T-helper 2 cell (primary cell): ENCODE data around the gene FTL.

Source experiments
- DNase-seq, 5 experiments: peaks; one replicate each; pipeline versions ENCODE4 v3.0.0 to v3.0.0-alpha.2; 2012 to 2022

FTL gene

DNA sequence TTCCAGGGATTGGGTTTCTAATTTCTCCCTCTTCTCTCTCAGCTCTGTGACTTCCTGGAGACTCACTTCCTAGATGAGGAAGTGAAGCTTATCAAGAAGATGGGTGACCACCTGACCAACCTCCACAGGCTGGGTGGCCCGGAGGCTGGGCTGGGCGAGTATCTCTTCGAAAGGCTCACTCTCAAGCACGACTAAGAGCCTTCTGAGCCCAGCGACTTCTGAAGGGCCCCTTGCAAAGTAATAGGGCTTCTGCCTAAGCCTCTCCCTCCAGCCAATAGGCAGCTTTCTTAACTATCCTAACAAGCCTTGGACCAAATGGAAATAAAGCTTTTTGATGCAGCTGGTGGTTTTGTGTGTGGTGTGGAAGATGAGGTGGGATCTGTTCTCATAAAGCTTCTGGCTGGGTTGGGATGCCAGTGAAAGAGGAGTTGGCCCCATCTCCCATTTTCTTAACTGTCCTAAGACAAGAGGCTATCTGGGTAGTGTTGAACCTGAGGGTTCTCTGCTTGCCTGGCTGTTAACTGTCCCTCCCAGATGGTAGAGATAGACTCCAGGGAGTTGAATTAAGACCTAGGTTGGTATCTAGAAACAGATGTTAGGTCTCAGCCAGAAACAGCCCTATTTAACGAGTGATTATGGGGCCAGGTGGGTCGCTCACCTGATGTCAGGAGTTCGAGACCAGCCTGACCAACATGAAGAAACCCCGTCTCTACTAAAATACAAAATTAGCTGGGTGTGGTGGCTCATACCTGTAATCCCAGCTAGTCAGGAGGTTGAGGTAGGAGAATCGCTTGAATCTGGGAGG is 1.6 kb downstream of the FTL start:
- DNase-seq: no peak

DNA sequence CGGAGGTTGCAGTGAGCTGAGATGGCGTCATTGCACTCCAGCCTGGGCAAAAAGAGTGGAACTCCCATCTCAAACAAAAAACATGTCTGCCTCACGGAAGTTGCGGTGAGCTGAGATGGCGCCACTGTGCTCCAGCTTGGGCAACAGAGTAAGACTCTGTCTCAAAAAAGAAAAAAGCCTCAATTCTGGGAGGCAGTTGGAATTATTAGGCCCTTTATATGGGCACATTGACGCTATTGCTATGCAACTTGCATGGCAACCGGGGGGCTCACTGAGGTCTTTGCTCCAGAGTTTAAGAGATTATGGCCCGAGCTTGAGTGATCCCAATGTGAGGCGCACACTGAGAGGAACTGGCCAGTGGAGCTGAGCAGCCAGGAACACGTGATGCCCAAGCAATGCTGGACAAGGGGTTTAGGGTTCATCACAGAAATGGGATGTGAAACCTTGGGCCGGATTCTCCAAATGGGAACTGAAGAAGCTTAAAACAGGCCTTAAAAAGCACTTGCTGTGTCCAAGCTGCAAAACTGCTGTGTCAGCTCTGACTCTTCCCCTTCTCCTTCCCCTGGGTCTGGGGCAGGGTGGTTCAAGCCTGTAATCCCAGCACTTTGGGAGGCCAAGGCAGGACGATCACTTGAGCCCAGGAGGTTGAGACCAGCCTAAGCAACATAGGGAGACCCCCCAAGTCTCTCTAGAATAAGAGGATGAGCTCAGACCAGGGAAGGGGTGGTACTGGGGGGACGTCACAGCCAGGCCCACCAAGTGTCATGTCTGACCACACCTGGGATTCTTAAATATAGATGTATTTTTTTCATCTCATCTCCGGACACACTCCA is 2.5 kb downstream of the FTL start:
- DNase-seq: no peak

DNA sequence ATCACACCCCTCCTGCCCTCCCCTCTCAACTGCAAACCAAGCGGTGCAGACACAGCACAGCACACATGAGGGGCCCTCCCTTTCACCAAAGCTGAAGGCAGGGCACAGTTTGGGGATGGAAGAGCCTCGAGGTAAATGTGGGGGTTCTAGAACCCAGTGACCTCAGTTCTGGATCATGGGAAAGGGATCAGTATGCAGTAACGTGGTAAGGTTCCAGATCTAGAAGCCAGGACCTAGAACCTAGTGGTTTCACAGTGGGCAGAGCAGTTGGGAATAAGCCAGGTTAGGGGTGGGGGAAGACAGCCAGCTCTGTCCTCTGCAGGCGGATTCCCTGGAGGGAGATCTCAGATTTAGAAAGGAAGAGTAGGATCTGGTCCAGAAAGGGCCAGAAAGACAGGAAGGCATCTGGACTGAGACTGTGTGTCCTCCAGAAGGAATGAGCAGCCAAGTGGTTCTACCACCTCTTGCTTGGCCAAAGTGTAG is 3.1 kb downstream of the FTL start:
- no peak for DNase-seq

DNA sequence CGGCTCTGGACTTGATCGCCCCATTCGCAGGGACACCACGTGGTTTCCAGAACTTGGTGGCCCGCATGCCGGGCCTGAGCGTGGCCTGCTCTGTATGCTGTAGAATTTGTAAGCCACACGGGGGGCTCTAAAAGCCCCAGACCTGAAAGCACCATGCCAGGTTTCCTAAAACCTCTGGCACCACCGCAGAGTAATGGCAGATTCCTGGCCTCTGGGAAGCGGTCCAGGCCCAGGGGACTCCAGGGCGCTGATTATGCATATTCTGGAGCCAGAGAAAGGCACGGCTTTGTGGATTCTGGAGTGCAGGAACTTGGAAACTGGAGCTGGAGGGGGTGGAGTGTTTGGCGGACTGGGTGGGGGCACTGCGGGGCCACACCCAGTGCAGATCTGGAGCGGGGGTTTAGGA is 3.7 kb downstream of the FTL start:
- no peak for DNase-seq

DNA sequence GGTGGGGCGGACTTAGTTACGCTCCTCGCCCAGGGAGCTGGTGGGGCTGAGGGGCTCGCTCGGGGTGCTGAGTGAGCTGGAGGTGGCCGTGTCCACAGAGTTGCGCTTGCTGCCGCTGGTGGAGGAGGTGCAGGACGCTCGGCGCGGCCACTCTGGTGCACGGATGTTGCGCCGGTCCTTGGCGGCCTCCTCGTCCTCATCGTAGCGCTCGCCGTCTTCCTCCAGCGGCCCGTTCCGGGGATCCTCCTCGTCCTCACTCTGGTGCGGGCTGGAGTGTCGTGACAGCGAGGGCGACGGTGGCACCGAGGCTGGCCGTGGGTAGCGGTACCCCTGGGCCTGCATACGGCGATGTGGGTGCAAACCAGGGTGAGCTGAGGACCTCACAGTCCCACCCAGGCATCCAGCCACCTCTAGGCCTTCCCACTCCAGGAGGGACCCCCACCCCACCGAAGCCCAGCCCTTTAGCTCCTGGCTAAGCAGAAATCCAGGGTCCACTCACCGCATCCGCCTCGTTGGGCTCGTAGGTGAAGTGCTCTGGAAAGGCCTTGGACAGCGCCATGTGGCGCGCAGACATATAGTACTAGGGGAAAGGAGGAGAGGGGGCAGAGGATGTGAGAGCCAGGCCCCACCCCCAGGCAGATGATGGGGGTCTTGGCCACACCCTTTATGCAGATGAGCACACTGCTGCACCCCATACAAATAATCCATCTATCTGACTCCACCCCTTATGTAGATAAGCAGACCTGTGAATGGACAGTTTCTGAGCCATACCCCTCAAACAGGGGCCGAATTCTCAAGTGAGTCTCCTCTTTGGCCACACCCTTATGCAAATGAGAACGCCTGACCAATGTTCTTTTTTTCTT is 4.4 kb downstream of the FTL start:
- DNase-seq: no peak

DNA sequence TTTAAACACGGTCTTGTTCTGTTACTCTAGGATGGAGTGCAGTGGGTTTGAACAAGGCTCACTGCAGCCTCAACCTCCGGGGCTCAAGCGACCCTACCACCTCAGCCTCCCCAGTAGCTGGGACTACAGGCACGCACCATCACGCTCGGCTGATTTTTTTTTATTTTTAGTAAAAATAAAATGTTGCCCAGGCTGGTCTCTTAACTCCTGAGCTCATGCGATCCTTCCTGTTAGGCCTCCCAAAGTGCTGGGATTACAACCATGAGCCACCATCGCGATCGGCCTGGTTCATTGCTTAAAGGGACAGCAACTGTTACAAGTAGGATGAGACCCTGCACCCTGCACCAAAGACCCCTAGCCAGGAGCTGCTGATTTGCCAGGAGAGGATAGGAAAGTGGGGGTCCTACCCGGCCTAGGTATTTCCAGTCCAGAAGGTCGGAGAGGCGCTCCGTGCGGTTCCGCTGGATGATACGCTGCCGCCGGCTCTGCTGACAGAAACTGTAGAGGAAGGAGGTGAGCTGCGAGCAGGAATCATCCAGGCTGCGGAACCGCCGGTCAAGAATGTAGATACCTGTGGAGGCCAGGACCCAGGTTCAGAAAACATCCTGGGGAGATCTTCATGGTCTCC is 5.1 kb downstream of the FTL start:
- no peak for DNase-seq

DNA sequence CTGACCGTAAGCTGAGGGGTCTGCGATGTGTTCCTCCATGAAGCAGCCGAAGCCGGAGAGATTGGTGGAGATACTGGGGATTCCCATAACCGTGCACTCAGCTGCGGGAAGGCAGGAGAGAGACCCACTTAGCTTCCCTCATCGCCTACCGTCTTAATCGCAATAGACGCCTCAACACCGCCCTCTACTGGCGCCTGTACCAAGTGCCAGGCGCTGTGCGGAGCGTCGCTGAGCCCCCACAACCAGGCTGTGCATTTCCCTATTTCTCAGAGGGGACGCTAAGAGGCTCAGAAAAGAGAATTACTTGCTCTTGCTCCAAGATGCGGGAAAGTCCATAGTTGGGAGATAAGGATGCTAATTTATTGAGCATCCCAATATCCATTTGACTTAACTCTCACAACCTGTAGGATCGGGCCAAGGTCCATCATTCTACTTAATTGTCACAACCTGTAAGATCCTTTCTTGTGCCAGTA is 5.8 kb downstream of the FTL start:
- peak; percentile 55 to 75 (median 73) for DNase-seq

DNA sequence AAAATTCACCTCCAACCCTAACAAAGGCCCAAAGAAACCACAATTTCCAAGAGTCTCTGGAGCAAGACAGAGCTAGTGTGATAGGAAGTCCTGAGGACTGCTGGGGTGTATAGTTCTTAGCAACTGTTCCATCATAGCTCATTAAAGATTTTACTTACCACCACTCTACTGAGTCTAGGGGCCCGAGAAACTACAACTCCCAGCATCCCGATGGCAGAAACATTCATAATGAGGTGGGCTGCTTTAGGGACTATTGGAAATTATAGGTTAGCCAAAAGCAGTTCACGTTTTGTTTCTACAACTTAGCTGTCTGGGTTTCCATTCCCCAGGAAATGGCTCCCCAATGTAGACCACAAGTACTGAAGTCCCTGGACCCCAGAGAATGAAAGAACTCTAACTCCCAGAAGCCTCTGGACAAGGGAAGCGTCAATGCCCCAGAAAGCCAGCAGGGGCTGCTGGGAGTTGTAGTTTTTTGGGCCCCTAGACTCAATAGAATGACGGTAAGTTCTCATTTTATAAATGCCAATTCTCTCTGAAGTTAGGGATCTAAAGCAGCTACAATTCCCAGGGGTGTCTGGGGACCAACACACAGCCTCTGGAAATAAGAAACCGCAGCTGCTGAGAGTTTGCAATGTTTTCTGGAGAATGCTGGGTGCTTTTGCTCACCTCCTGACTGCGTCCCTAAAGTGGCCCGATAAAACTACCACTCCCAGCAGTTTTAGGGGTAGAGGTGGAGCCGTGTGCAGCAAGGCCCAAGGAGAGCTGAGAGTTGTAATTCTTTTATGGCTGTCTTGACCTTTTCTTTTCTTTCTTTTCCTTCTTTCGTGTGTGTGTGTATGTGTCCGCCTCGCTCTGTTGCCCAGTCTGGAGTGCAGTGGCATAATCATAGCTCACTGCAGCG is 11.1 kb downstream of the FTL start:
- peak in 2 of 5 experiments; percentile 31 to 50 for DNase-seq

DNA sequence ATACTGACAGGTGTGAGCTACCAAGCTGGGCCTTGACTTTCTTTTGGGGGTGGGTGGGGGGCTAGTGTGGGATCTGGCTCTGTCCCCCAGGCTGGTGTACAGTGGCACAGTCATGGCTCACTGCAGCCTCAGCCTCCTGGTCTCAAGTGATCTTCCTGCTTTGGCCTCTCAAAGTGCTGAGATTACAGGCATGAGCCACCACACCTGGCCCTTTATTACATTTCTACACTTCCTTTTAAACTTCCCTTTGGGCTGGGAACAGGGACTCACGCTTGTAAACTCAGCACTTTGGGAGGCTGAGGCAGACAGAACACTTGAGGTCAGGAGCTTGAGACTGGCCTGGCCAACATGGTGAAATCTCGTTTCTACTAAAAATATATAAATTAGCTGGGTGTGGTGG is 12.0 kb downstream of the FTL start:
- DNase-seq: no peak

DNA sequence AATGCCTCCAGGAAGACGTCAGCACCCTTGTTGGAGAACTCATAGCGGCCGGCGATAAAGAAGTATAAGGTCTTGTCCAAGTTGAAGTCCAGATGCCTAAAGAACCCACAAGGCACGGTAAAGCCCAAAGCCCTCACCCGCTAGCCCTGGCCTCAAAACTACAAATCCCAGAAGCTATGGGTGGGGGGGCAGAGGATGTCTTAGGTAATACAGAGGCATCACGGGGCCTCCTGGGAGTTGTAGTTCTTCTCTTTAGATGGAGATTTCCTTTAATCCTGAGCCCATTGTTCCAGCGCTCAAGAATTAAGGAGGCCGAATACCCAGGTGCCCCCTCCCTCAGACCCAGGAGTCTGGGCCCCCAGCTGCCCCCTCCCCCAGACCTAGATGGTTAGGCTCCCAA is 17.2 kb downstream of the FTL start:
- DNase-seq: no peak

DNA sequence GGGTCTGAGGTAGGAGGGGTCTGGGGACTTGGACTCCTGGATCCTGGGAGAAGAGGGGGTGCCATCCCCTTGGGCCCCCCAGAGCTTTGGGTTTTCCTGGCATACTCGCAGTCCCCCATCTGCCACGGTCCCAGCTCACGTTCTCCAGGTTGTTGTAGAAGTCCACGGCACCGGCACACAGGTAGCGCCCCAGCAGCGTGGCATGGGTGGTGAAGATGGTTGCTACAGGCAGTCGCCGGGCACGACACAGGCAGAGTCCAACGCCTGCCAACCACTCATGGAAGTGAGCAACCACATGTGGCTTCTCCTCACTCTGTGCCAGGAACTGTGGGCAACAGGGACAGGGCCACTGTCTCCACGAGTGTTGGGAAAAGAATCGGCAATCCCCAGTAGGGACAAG is 20.6 kb downstream of the FTL start:
- no peak for DNase-seq

DNA sequence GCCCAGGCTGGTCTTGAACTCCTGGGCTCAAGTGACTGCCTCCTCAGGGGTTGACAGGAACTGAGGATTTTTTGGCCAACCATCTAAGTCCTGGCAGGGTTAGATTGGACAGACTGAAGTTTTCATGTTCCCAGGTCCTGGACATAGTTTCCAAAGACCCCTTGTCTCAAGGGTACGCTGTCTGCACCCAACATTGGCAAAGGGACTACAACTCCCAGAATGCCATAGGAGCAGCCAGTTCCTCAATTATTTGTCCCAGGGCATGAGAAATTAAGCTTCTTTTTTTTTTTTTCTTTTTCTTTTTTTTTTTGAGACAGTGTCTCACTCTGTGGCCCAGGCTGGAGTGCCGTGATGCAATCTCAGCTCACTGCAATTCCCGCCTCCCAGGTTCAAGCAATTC is 21.1 kb downstream of the FTL start:
- no peak for DNase-seq

DNA sequence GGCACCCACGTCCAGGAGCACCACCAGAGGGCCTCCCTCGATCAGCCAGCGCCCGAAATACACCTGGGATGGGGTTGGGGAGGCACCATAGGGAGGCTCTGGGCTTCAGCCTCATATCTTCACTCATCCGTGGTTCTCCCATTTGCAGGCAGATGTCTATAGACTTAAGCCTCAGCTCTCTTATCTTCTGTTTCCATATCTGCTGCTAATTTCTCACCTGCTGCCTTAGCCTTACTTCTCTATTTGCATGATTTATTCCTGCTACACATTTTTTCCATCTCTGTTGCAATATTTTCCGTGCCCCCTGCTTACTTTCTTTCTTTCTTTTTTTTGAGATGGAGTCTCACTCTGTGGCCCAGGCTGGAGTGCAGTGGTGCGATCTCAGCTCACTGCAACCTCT is 22.2 kb downstream of the FTL start:
- no peak for DNase-seq

DNA sequence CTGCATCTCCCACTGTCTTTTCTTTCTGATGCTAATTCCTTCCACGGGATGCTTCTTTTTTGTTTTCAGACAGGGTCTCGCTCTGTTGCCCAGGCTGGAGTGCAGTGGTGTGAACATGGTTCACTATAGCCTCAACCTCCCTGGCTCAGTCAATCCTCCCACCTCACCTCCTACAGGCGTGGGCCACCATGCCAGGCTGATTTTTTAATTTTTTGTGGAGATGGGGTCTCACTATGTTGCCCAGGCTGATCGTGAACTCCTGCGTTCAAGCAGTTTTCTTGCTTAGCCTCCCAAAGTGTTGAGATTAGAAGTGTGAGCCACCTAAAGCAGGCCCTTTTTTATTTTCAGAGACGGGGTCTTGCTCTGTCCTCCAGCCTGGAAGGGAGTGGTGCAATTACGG is 23.2 kb downstream of the FTL start:
- no peak for DNase-seq

DNA sequence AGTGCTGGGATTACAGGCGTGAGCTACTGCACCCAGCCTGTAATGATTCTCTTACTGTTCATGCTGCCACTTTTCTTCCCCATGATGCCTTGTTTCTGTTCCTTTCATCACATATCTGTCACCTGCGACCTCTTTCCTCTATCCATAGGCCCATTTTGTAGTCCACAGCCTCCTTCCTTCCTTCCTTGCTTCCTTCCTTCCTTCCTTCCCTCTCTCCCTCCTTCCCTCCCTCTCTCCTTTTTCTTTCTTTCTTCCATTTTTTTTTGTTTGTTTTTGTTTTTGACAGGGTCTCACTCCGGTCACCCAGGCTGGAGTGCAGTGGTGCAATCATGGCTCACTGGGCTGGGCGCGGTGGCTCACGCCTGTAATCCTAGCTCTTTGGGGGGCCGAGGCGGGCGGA is 23.8 kb downstream of the FTL start:
- no peak for DNase-seq

DNA sequence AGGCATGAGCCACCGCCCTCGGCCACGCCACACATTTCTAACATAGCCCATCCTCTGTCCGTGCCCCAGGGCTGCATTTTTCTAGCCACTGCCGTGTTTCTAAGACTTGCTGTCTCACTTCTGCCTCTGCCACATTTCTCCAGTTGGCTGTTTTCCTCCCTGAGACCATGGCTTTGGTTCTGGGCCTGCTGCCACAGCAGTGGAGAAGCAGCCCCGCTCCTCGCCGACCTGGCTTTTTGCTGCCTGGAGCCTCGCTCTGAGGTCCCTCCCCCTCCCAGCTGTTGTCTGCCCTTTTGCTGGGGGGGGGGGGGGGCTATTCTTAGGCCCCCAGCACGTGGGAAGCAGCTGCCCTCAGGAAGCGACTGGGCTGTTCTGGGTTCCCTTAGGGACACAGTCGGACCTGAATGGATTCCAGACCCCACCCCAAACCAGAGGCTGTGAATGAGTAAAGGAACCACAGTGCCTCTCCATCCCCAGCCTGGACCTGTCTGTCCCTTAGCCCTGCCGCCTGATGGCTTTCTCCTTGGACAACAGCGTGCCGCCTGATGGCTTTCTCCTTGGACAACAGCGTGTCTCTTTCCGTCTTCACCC is 24.7 kb downstream of the FTL start:
- DNase-seq: no peak

DNA sequence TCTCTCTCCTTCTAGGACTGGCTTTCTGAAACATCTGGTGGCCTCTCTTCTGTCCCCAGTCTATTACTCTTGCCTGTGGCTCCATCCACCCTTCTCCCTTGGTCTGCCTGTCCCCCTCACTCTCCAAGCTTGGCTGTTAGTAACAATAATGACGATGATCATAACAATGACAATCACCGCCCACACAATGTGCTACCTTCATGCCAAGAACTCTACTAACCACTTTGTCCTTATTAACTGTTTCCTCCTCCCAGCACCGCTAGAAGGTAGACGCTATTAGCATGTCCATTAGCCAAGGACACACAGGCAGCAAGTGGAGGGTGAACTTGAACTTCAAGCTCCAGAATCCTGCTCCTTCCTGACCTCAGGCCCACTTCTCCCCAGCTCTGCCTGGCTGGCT is 25.3 kb downstream of the FTL start:
- DNase-seq: no peak

DNA sequence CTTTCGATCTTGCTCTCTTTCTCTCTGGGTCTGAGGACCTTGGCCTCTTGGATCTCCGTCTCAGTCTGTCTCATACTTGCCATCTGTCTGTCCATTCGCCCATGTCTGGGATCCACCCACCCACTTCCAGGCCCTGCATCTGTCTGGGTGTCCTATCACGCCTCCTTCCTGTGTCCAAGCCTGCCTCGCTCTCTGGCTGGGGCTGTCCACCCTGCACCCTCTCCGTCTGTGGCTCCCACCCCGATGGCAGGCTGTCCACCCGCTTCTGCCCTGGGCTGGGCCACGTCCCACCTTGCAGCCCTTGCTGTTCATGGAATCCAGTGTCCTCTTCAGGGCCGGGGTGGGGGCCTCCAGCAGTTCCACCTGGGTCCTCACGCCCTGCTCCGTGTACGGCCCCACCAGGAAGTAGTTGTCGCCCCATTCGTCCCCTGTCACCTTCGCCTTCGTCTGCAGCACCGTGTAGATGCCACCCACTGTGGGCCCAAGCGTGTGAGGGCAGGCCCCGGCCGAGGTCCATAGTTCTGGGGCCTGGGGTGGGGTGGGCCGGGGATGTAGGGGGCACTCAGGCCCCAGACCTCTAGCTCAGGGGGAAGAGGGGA is 26.0 kb downstream of the FTL start:
- no peak for DNase-seq

DNA sequence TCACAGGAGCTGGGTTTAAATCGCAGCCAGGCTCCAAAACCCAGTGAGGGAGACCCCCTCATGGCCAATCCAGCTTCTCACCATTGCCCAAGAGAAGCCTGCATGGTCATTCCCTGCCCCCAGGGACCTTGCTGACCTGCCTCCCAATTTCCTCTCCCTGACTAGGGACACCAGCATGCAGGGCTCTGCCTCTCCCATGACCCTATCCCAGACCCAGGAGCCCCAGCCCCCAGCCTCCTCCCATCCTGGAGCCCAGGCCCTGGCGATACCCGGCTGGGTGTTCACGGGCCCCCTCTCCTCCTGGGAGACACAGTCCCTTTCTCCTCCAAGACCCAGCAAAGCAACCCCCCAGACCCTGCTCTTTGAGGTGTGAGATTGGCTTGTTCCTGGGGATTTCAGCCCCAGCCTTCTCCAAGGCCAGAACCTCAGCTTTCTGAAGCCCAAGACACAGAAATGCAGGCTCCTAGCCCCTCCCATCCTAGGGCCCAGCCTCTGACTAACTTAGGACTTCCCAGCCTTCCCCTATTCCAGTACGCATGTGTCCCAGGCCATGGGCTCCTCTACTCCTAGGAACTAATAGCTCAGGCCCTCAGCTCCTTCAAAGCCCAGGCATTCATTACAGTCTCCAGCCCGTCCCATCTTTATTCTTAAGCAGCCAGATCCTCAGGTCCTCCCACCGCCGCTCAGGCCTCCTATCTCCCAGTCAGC is 26.9 kb downstream of the FTL start:
- DNase-seq: no peak
